Esophagus muscularis mucosa (tissue), 4 donors: ENCODE measurements around the gene SOX5. TPM values are rescaled to one million over a fixed set of nuclear protein-coding genes. Genes with fewer than 3 reads are reported as not detected.

Source experiments
- DNase-seq: peaks from one replicate; pipeline ENCODE4 v3.0.0-alpha.2; 2017; ENCODE audit errors: extremely low spot score
- H3K27ac ChIP-seq, 4 donors: fragments of 200-600 bp; sonication (generic); replicated peaks in 1 of 4; 1 replicate in 3 of 4; 2 replicates in 1 of 4; pipeline ENCODE4 v1.5.1; 2016 to 2019; ENCODE audit warnings: mild to moderate bottlenecking in 1 of 4
- H3K27me3 ChIP-seq, 4 donors: fragments of 200-600 bp; sonication (generic); one replicate each; pipeline versions ENCODE4 v1.5.1 to v1.6.0; 2016 to 2019
- H3K36me3 ChIP-seq, 4 donors: fragments of 200-600 bp; sonication (generic); one replicate each; pipeline ENCODE4 v1.5.1; 2016 to 2019
- H3K4me1 ChIP-seq, 4 donors: fragments of 200-600 bp; sonication (generic); one replicate each; pipeline ENCODE4 v1.5.1; 2016 to 2019
- H3K4me3 ChIP-seq, 4 donors: fragments of 200-600 bp; sonication (generic); 1 replicate in 2 of 4; 2 replicates in 2 of 4; pipeline ENCODE4 v1.5.1; 2016 to 2019; ENCODE audit warnings: mild to moderate bottlenecking in 4 of 4, moderate library complexity in 1 of 4
- H3K9me3 ChIP-seq, 4 donors: fragments of 200-600 bp; sonication (generic); 1 replicate in 3 of 4; 2 replicates in 1 of 4; pipeline ENCODE4 v1.5.1; 2016 to 2019
- EP300 ChIP-seq: sonication (generic); formaldehyde crosslinking; IDR thresholded peaks from one replicate; pipeline ENCODE4 v1.6.1; 2017; ENCODE audit warnings: antibody characterized with exemption
- POLR2A ChIP-seq: fragments of 450-650 bp; IDR thresholded peaks from one replicate; pipeline ENCODE4 v1.6.1; 2017; ENCODE audit warnings: antibody characterized with exemption, moderate library complexity, mild to moderate bottlenecking, low read depth
- POLR2AphosphoS5 ChIP-seq, 2 donors: sonication (generic); formaldehyde crosslinking; IDR thresholded peaks; one replicate each; pipeline ENCODE4 v1.6.1; 2017; ENCODE audit warnings: antibody characterized with exemption in 2 of 2
- WGBS: methylation state at CpG from one replicate; pipeline ENCODE4 v1.1.5; 2018; 5-methylcytosine and 5-hydroxymethylcytosine counted together
- intact Hi-C: fragments of 100-400 bp; cut with DNase I; formaldehyde crosslinking; loops from one replicate; pipeline ENCODE4 v1.15.1; 2023
- total RNA-seq, 4 donors: library from RNA; depleted of rRNA; stranded (reverse); fragments of >200 nt; gene quantifications; one replicate each; pipeline versions ENCODE4 v1.1.0 to v1.2.1, GENCODE V29; 2016
- TF ChIP-seq, protein P1 (sequence below), 3 experiments: fragments of 200-600 bp in 2 of 3; fragments of 450-650 bp in 1 of 3; sonication (generic) in 2 of 3; IDR thresholded peaks; one replicate each; pipeline ENCODE4 v1.5.1; 2017 to 2019; ENCODE audit warnings: antibody characterized with exemption in 3 of 3, mild to moderate bottlenecking in 2 of 3, moderate library complexity in 1 of 3

SOX5 gene
- total RNA-seq, 4 donors from 2014 or later = 7.1 to 11.6 (median 8.8) TPM

DNA sequence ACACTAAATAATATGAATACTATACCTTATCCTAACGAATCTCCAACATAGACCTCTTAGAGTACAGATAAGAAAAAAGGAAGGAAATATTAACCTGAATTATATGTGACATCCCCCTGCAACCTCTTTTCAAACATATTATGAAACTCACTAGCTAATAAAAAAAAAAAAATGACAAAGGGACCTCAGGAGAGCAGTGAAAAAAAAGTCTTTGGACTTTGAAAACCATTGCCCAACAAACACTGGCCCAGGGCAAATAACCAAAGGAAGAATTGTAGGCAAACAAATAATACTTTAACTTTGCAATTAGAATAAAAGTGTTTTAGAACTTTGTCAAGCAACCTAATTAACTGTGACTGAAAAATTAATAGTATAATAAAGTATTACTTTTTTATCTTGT, 7.7 kb downstream of the SOX5 start:
- no peak overlapping the region for H3K4me3 ChIP-seq
- intact Hi-C loops = no loop called here
- 79% methylated on average over 1 of the region's 1 CpG for WGBS

DNA sequence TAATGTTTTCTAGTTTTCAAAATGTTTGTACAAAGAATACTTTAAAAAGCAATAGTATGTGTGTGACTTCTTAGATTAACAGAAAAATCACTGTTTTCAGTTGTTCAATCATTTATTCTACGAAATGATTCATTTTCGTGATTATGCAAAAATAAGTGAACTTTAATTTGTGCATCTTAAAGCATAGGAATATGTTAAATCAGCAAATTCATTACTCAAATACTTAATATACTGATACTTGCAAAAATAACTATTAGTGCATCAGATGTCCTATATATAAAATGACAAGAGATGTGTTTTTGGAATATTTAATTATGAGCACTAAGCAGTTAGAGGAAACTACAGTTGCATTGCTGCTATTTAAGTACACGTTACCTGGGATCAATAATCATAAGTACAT, 11.0 kb downstream of the SOX5 start:
- no peaks in the 10 kb centered on the region for H3K9me3 ChIP-seq
- no peak overlapping the region for H3K4me3 ChIP-seq
- TF ChIP-seq POLR2AphosphoS5 (IDR thresholded peaks at IDR 0.05) (no peak), POLR2A (no peak), EP300 (no peak)
- TF ChIP-seq, protein P1, sequence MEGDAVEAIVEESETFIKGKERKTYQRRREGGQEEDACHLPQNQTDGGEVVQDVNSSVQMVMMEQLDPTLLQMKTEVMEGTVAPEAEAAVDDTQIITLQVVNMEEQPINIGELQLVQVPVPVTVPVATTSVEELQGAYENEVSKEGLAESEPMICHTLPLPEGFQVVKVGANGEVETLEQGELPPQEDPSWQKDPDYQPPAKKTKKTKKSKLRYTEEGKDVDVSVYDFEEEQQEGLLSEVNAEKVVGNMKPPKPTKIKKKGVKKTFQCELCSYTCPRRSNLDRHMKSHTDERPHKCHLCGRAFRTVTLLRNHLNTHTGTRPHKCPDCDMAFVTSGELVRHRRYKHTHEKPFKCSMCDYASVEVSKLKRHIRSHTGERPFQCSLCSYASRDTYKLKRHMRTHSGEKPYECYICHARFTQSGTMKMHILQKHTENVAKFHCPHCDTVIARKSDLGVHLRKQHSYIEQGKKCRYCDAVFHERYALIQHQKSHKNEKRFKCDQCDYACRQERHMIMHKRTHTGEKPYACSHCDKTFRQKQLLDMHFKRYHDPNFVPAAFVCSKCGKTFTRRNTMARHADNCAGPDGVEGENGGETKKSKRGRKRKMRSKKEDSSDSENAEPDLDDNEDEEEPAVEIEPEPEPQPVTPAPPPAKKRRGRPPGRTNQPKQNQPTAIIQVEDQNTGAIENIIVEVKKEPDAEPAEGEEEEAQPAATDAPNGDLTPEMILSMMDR (IDR thresholded peaks at IDR 0.05) = no peak
- intact Hi-C loops = no loop called here
- no peak overlapping the region for H3K27ac ChIP-seq
- DNase-seq = no peak
- H3K27me3 ChIP-seq = no peaks in the 10 kb centered on the region
- 95% methylated on average over 3 of the region's 3 CpGs for WGBS
- H3K4me1 ChIP-seq = no peaks in the 10 kb centered on the region
- no peaks in the 10 kb centered on the region for H3K36me3 ChIP-seq

More for the DNA sequence above, 7.7 kb downstream of the SOX5 start:
- Histone ChIP-seq H3K27me3 (peaks cover 0 to 12% (median 4%) of the 10 kb centered on the region in 4 donors), H3K36me3 (no peaks in the 10 kb centered on the region), H3K9me3 (no peaks in the 10 kb centered on the region), H3K4me1 (no peaks in the 10 kb centered on the region), H3K27ac (no peak overlapping the region)
- DNase-seq = no peak
- TF ChIP-seq EP300 (no peak), POLR2AphosphoS5 (IDR thresholded peaks at IDR 0.05) (no peak), POLR2A (no peak)
- TF ChIP-seq, protein P1 (IDR thresholded peaks at IDR 0.05) = no peak

DNA sequence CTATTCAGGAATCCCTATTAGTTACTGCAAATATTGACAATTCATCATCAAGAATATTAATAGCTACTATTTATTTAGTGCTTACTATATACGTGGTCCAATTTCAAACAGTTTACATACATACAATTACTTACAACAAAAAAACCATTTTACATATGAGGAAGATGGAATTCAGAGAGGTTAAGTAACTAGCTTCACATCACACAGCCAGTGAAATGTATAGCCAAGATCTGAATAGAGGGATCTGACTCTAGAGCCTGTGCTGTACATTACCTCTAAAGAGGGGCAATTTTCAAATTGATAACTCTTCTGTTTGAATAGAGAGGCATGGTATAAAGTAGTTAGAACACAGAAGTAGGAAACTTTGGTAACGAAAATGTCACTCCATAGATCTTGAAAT, 18.3 kb downstream of the SOX5 start:
- H3K9me3 ChIP-seq = no peaks in the 10 kb centered on the region
- intact Hi-C loops = no loop called here
- no peaks in the 10 kb centered on the region for H3K4me1 ChIP-seq
- 79% methylated on average over 2 of the region's 2 CpGs for WGBS
- no peak overlapping the region for H3K4me3 ChIP-seq
- TF ChIP-seq, protein P1 (IDR thresholded peaks at IDR 0.05) = no peak
- TF ChIP-seq POLR2A (no peak), POLR2AphosphoS5 (IDR thresholded peaks at IDR 0.05) (no peak), EP300 (no peak)
- DNase-seq = no peak
- H3K36me3 ChIP-seq = no peaks in the 10 kb centered on the region
- H3K27me3 ChIP-seq = no peaks in the 10 kb centered on the region
- no peak overlapping the region for H3K27ac ChIP-seq

DNA sequence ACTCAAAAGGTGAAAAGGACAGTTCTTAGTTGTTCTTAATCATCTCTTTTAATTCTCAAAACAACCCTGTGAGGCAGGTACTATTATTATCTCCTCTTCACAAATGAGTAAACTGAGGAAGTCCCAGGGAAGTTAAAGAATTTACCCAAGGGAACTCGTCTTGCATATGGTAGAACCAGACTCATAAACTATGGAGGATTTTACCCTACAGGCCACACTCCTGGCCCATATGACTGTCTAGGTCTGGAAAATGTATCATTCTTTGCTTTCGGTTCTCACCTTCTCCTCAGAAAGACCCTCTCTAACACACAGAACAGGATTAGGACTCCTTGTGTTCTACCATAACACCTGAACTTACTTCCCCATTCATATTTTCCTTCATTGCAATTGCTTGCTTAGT, 18.9 kb downstream of the SOX5 start:
- Histone ChIP-seq H3K27me3 (no peaks in the 10 kb centered on the region), H3K27ac (no peak overlapping the region), H3K36me3 (no peaks in the 10 kb centered on the region), H3K4me1 (no peaks in the 10 kb centered on the region), H3K4me3 (no peak overlapping the region), H3K9me3 (no peaks in the 10 kb centered on the region)
- DNase-seq = no peak
- TF ChIP-seq POLR2AphosphoS5 (IDR thresholded peaks at IDR 0.05) = no peak
- TF ChIP-seq, protein P1 (IDR thresholded peaks at IDR 0.05) = no peak
- TF ChIP-seq POLR2A = no peak
- no peak for TF ChIP-seq EP300
- intact Hi-C loops = no loop called here
- WGBS = 90% methylated on average over 2 of the region's 2 CpGs

DNA sequence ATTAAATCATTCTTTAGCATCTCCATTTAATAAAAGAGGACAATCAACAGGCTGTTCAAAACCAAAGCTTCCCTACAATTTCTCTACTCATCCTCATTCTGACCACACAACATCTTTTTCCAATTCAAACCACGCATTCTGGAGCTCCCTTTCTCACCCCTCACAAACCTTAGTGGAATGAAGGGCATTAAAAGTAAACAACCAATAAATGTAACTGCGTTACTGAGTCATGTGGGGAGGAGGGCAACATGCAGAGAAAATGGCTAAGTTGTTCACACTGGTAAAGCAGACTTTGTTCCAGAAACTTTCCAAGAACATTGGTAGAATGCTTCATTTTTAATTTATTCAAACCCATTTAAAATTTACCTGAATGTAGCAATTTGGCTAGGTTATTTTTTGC, 19.6 kb downstream of the SOX5 start:
- Histone ChIP-seq H3K36me3 (no peaks in the 10 kb centered on the region), H3K4me1 (no peaks in the 10 kb centered on the region), H3K4me3 (no peak overlapping the region), H3K27me3 (no peaks in the 10 kb centered on the region), H3K27ac (no peak overlapping the region), H3K9me3 (no peaks in the 10 kb centered on the region)
- no peak for DNase-seq
- intact Hi-C loops = no loop called here
- TF ChIP-seq EP300 (no peak), POLR2A (no peak), POLR2AphosphoS5 (IDR thresholded peaks at IDR 0.05) (no peak)
- TF ChIP-seq, protein P1 (IDR thresholded peaks at IDR 0.05) = no peak
- 75% methylated on average over 2 of the region's 2 CpGs for WGBS
